ENCODE results near the gene IFRD2. TPM values are rescaled to one million over a fixed set of nuclear protein-coding genes. Genes with fewer than 3 reads are reported as not detected.

The IFRD2 gene
- total and polyA plus RNA-seq, 2 of the 8 experiments (the other 6 are each of a cell fraction or from before 2014, with no cell fraction given): 76.7 to 88.8 TPM

- H3K18ac ChIP-seq (ENCODE audit: extremely low read depth, low read length): peak overlapping the region; percentile 62
- H4K5ac ChIP-seq (ENCODE audit: insufficient read length, low read depth, low read length): peak overlapping the region; percentile 38
- DNase-seq (ENCODE audit: low read depth in 1 of 2, low spot score in 2 of 2) (peak in 1 of 2 experiments; percentile 69), FAIRE-seq (no peak)
- TF ChIP-seq, protein P1, sequence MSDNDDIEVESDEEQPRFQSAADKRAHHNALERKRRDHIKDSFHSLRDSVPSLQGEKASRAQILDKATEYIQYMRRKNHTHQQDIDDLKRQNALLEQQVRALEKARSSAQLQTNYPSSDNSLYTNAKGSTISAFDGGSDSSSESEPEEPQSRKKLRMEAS (IDR thresholded peaks at IDR 0.05): no peak
- 0 out of 2 replicates have a peak, but pooled peaks have one; percentile 41 for TF ChIP-seq E2F6 (IDR thresholded peaks at IDR 0.05)
- no peak for TF ChIP-seq KDM1A (IDR thresholded peaks at IDR 0.05; ENCODE audit: borderline replicate concordance, low read length)
- TF ChIP-seq SIRT6 (IDR thresholded peaks at IDR 0.05; ENCODE audit: low read length): no peak
- TF ChIP-seq POLR2AphosphoS5 (IDR thresholded peaks at IDR 0.05; ENCODE audit: low read depth, low read length): no peak
- TF ChIP-seq SIN3A (conservative IDR thresholded peaks at IDR 0.05 in 1 of 2, IDR thresholded peaks at IDR 0.05 in 1 of 2; ENCODE audit: low read depth in 1 of 2, low read length in 2 of 2): no peak
- peak overlapping the region; percentile 70 for H3K4ac ChIP-seq (replicated peaks; ENCODE audit: insufficient read length, low read depth, low read length)
- H4K8ac ChIP-seq (ENCODE audit: extremely low read depth, insufficient read depth, low read length): peak overlapping the region; percentile 45
- peak overlapping the region; percentile 95 for H4K91ac ChIP-seq (replicated peaks; ENCODE audit: insufficient read length, low read length)
- no peak overlapping the region for H3K14ac ChIP-seq (ENCODE audit: insufficient read length)
- no peaks in the 10 kb centered on the region for H3K9me3 ChIP-seq (ENCODE audit: insufficient read depth in 2 of 2, low read depth in 1 of 2, low read length in 1 of 2)
- peak overlapping the region; percentile 73 for H2BK120ac ChIP-seq (replicated peaks; ENCODE audit: low read depth, low read length)
- H3K4me3 ChIP-seq (ENCODE audit: extremely low read depth in 1 of 4, insufficient read depth in 2 of 4, low read depth in 3 of 4, low read length in 4 of 4): peak overlapping the region in 1 of 4 experiments; percentile 24; a peak in 1 of 8 replicates
- ChIA-PET CTCF (ENCODE audit: partially characterized antibody) (interaction anchor here (0.5 to 53.5 kb wide), 10 partner anchors 10 to 121 kb away, joined by 3 to 2149 read pairs (median 16); partner anchors contain the start of genes GNAI2, GNAT1, HYAL2 and LSMEM2), POLR2A (ENCODE audit: partially characterized antibody) (interaction anchor here (0.6 to 3.5 kb wide), 15 partner anchors 8 to 298 kb away, joined by 3 to 19 read pairs (median 3); partner anchors contain the start of genes GNAI2, IFRD2 and LSMEM2)
- H3K9ac ChIP-seq (replicated peaks in 1 of 4; ENCODE audit: extremely low read depth in 1 of 4, low read depth in 3 of 4, low read length in 3 of 4): no peak overlapping the region
- no peak overlapping the region for H3K23ac ChIP-seq (ENCODE audit: insufficient read length)
- H3K79me1 ChIP-seq (ENCODE audit: low read depth, low read length): no peaks in the 10 kb centered on the region
- H2BK15ac ChIP-seq (ENCODE audit: low read length): peak overlapping the region; percentile 5; the same call in 1 of the 2 replicates
- peaks cover 0 to 1% of the 10 kb centered on the region in 2 experiments for H4K20me1 ChIP-seq (replicated peaks in 1 of 2; ENCODE audit: control insufficient read depth in 1 of 2, insufficient read depth in 2 of 2, low read length in 2 of 2)
- peak overlapping the region; percentile 45; the same call in 1 of the 2 replicates for H2AK5ac ChIP-seq (ENCODE audit: low read depth, low read length)
- peaks cover 0 to 3% (median 0%) of the 10 kb centered on the region in 4 experiments; a peak in 3 of 7 replicates for H3K27me3 ChIP-seq (replicated peaks in 1 of 4; ENCODE audit: control insufficient read depth in 3 of 4, extremely low read depth in 1 of 4, insufficient read depth in 3 of 4, low read length in 3 of 4)
- no peaks in the 10 kb centered on the region for H3K79me2 ChIP-seq (ENCODE audit: control insufficient read depth in 1 of 2, insufficient read depth in 2 of 2, low read length in 2 of 2)
- peak overlapping the region; percentile 28 to 46 for H3K4me2 ChIP-seq (ENCODE audit: insufficient read depth in 1 of 2, low read depth in 2 of 2, low read length in 2 of 2)
- H3K27ac ChIP-seq (ENCODE audit: low read depth, low read length): no peak overlapping the region
- no peak overlapping the region for H2AFZ ChIP-seq (ENCODE audit: low read length)
- H3K23me2 ChIP-seq (ENCODE audit: low read depth, low read length): peaks cover 4% of the 10 kb centered on the region; the same call in 1 of the 2 replicates
- 59% methylated on average over 10 of the region's 22 CpGs; no CpG with 5 or more reads in 1 of the 2 experiments for WGBS, 2 experiments (ENCODE audit: extremely low coverage in 1 of 2, insufficient coverage in 1 of 2, insufficient read length in 1 of 2, insufficient replicate concordance in 2 of 2, low coverage in 1 of 2, low lambda C conversion rate in 2 of 2, missing lambda C conversion rate in 1 of 2)
- H3K56ac ChIP-seq (replicated peaks; ENCODE audit: insufficient read length, low read depth, low read length): no peak overlapping the region
- H3K36me3 ChIP-seq (ENCODE audit: control insufficient read depth in 2 of 4, insufficient read depth in 4 of 4, low read length in 3 of 4): no peaks in the 10 kb centered on the region
- H3K4me1 ChIP-seq (replicated peaks in 1 of 4; ENCODE audit: control insufficient read depth in 3 of 4, insufficient read depth in 4 of 4, low read length in 3 of 4): peaks cover 0 to 48% (median 36%) of the 10 kb centered on the region in 4 experiments; a peak in 6 of 7 replicates
- peak overlapping the region; percentile 97; the same call in 1 of the 2 replicates for H2BK12ac ChIP-seq (ENCODE audit: low read depth, low read length)
- peak overlapping the region; percentile 90; the same call in 1 of the 2 replicates for H2BK20ac ChIP-seq (ENCODE audit: low read length)
- H2BK5ac ChIP-seq (ENCODE audit: low read depth, low read length): peak overlapping the region; percentile 66; the same call in 1 of the 2 replicates
Measured at GRCh38 chr3:50267280-50267913, 24.8 kb downstream of the IFRD2 start.

All from H1 (cell line).